D341Med (cell line): ENCODE results near the gene TMEM185A.
"Not testable (repeated sequence)": the region's sequence is repeated elsewhere in the genome, so short reads cannot be mapped to it uniquely, and the experiment has no call there.

Experiments
- DNase-seq: peaks from one replicate; pipeline ENCODE4 v3.0.0; 2012; ENCODE audit warnings: low spot score

Gene TMEM185A

DNA sequence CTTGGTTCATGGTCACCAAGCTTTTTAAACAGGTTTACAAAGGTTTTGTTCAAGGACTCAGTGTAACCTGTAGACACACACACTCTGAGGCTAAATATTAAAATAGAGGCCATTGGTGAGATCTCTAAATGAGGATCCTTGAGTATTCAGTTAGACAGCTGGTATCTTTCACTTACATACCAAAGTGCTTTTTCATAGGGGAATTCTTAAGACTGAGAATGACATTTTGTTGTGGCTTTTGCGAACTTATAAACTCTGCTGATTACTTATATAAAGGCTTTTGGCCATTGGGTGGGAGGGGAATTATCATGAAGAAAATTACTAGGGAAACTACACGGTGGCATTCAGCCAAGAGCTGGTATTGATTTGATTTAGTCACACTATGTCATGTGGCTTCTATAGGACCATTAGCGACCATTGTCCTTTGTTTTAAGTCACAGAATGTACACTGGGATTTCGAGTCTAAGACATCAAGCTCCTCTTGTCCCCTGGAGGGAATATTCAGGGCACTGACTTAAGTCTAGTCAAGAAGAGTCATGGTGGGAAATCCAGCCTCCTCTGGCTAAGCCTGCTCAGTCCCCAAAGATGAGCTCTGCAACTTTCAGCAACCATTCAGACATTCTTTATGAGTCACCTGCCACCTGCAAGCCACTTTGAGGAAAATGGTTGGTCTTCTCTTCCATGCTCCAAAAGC, 80.2 kb downstream of the TMEM185A start:
- DNase-seq: not testable (repeated sequence)

DNA sequence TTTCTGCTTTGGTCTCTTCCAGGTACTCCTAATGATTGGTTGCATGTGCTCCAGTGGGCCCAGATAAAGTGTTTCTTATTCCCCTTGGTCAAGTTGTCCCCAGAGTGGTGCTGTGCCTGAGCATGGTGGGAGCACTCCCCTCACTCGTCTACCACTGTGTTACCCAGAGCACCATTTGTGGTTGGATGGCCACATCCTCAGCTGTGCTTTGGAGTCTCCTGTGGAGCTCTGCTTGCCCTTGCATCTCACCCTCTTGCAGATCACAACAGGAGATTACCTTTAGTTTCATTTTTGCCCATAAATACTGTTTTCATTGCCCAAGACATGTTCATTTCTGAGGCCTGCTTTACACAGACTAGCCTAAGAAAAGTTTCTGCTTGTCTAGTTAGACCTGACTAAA, 81.1 kb downstream of the TMEM185A start:
- not testable (repeated sequence) for DNase-seq

DNA sequence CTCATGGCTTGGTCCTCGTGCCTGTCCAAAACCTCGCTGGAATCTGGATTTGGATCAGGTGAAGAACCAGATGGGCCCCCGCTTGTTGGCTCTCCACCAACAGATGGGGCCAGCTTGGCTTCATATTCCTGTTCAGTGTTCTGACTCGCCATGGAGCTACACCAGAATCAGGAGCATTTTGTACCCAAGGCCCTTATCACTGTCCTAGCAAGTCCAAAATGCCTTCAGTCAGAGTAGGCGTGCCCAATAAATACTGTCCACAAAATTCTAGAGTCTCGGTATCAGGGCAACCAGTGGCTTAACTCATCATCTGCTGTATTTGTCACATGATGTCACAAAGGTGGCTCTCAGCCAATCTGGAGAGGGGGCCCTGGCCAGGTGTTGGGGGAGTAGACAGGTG, 81.9 kb downstream of the TMEM185A start, which contains the start of gene HSFX3:
Gene HSFX3 (minus strand): TSS at position 224 of the 400 bp plus-strand sequence. CDS start 72 bp downstream, at position 152.
- not testable (repeated sequence) for DNase-seq

DNA sequence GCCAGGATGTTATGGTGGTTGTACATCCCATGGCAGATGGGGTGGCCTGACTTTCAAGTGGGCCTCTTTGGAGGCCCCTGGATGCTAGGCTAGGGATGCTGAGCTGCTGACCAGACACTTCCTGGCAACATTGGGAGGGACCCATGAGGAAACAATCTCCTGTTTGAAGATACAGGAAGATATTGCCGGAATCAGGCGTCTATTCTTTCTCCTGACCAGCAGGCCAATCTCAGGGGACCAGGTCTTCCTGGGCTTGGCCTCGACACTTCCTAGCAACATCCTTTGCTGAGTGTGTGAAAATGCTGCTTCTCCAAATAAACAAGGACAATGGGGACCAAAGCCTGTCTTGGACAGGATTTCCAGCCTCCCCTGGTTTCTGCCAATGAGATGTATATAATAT, 83.8 kb downstream of the TMEM185A start:
- DNase-seq: not testable (repeated sequence)

DNA sequence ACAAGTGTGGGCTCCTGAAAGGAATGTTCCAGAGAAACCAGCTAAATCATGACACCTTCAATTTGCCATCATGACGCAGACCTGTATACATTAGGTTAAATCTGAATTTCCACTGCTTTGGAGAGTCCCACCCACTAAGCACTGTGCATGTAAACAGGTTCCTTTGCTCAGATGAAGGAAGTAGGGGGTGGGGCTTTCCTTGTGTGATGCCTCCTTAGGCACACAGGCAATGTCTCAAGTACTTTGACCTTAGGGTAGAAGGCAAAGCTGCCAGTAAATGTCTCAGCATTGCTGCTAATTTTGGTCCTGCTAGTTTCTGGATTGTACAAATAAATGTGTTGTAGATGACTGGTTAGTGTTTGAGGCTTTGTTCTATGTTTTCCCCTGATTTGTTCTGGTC, 84.6 kb downstream of the TMEM185A start:
- not testable (repeated sequence) for DNase-seq
